Smooth muscle cell of the umbilical artery (primary cell): ENCODE results near the gene RALB. TPM values are rescaled to one million over a fixed set of nuclear protein-coding genes. Genes with fewer than 3 reads are reported as not detected.

Experiments used
- total RNA-seq: library from RNA; depleted of rRNA; stranded (reverse); fragments of >200 nt; gene quantifications from 2 replicates; pipeline ENCODE4 v1.2.3, GENCODE V29; 2014

Gene RALB
- 58.5 and 92.5 TPM in 2 replicates for total RNA-seq

GRCh38 chr2:120252225-120253020 lies at the start of gene RALB:
Gene RALB (plus strand): TSS chr2:120252852. CDS start chr2:120278665, 25,813 bp downstream.

GRCh38 chr2:120223034-120223912 lies 29.4 kb upstream of the RALB start, which contains the start of gene TMEM185B:
Gene TMEM185B (minus strand): TSS chr2:120223400. CDS start chr2:120222976, 424 bp downstream.

Other genes with a start within 250 kb of the RALB start
- 7.7 and 10.3 TPM in 2 replicates for gene EPB41L5, start 239.8 kb upstream of the RALB start, total RNA-seq
- 25.2 and 31.9 TPM in 2 replicates for gene TMEM185B, start 29.5 kb upstream of the RALB start, total RNA-seq
- not detected in 2 replicates for gene INHBB, start 93.3 kb downstream of the RALB start, total RNA-seq